ENCODE data around the gene RAPGEF4.

RAPGEF4 gene

GRCh38 chr2:172993931-172994717, 258.5 kb downstream of the RAPGEF4 start:
- no peak for DNase-seq (ENCODE audit: low spot score)
- in situ Hi-C loops (cut with MboI; ENCODE audit: low pct_unique_long_range_greater_than_20kb, low sequenced_read_pairs, unreplicated experiment) = no loop called here
- no peak for TF ChIP-seq CTCF (IDR thresholded peaks at IDR 0.05; ENCODE audit: extremely low read depth, insufficient read depth, missing control alignments)

GRCh38 chr2:172994864-172995263, 259.2 kb downstream of the RAPGEF4 start:
- DNase-seq (ENCODE audit: low spot score) = no peak
- no peak for TF ChIP-seq CTCF (IDR thresholded peaks at IDR 0.05; ENCODE audit: extremely low read depth, insufficient read depth, missing control alignments)
- in situ Hi-C loops (cut with MboI; ENCODE audit: low pct_unique_long_range_greater_than_20kb, low sequenced_read_pairs, unreplicated experiment) = no loop called here

GRCh38 chr2:172995323-172996244, 259.9 kb downstream of the RAPGEF4 start:
- DNase-seq (ENCODE audit: low spot score) = no peak
- in situ Hi-C loops (cut with MboI; ENCODE audit: low pct_unique_long_range_greater_than_20kb, low sequenced_read_pairs, unreplicated experiment) = no loop called here

GRCh38 chr2:172996387-172996961, 260.8 kb downstream of the RAPGEF4 start:
- no peak for TF ChIP-seq CTCF (IDR thresholded peaks at IDR 0.05; ENCODE audit: extremely low read depth, insufficient read depth, missing control alignments)
- DNase-seq (ENCODE audit: low spot score) = no peak
- in situ Hi-C loops (cut with MboI; ENCODE audit: low pct_unique_long_range_greater_than_20kb, low sequenced_read_pairs, unreplicated experiment) = no loop called here

More at GRCh38 chr2:172995323-172996244, 259.9 kb downstream of the RAPGEF4 start:
- TF ChIP-seq CTCF (IDR thresholded peaks at IDR 0.05; ENCODE audit: extremely low read depth, insufficient read depth, missing control alignments) = no peak

- no peak for TF ChIP-seq CTCF (IDR thresholded peaks at IDR 0.05; ENCODE audit: extremely low read depth, insufficient read depth, missing control alignments)
Observed at GRCh38 chr2:172997031-172997430, 261.4 kb downstream of the RAPGEF4 start.

GRCh38 chr2:172998547-172999272, 263.1 kb downstream of the RAPGEF4 start:
- DNase-seq (ENCODE audit: low spot score) = no peak
- in situ Hi-C loops (cut with MboI; ENCODE audit: low pct_unique_long_range_greater_than_20kb, low sequenced_read_pairs, unreplicated experiment) = no loop called here
- TF ChIP-seq CTCF (IDR thresholded peaks at IDR 0.05; ENCODE audit: extremely low read depth, insufficient read depth, missing control alignments) = no peak

More at GRCh38 chr2:172997031-172997430, 261.4 kb downstream of the RAPGEF4 start:
- in situ Hi-C loops (cut with MboI; ENCODE audit: low pct_unique_long_range_greater_than_20kb, low sequenced_read_pairs, unreplicated experiment) = no loop called here
- no peak for DNase-seq (ENCODE audit: low spot score)
